Measurements from ENCODE around the gene BANP.
"Not testable (repeated sequence)": the region's sequence is repeated elsewhere in the genome, so short reads cannot be mapped to it uniquely, and the experiment has no call there.

The BANP gene

GRCh38 chr16:88048985-88049384 lies 97.8 kb downstream of the BANP start:
- H3K4me1 ChIP-seq (ENCODE audit: insufficient read depth, poor library complexity, severe bottlenecking), result no peaks in the 10 kb centered on the region
- H3K36me3 ChIP-seq (ENCODE audit: low read depth), result no peaks in the 10 kb centered on the region
- TF ChIP-seq, protein P1, sequence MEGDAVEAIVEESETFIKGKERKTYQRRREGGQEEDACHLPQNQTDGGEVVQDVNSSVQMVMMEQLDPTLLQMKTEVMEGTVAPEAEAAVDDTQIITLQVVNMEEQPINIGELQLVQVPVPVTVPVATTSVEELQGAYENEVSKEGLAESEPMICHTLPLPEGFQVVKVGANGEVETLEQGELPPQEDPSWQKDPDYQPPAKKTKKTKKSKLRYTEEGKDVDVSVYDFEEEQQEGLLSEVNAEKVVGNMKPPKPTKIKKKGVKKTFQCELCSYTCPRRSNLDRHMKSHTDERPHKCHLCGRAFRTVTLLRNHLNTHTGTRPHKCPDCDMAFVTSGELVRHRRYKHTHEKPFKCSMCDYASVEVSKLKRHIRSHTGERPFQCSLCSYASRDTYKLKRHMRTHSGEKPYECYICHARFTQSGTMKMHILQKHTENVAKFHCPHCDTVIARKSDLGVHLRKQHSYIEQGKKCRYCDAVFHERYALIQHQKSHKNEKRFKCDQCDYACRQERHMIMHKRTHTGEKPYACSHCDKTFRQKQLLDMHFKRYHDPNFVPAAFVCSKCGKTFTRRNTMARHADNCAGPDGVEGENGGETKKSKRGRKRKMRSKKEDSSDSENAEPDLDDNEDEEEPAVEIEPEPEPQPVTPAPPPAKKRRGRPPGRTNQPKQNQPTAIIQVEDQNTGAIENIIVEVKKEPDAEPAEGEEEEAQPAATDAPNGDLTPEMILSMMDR (IDR thresholded peaks at IDR 0.05; ENCODE audit: poor library complexity, severe bottlenecking), result no peak
- H3K27me3 ChIP-seq (ENCODE audit: insufficient read depth, poor library complexity, severe bottlenecking), result no peaks in the 10 kb centered on the region
- no peak for DNase-seq (ENCODE audit: low spot score)
- no peak overlapping the region for H3K4me3 ChIP-seq (ENCODE audit: severe bottlenecking)
- H3K9me3 ChIP-seq (ENCODE audit: severe bottlenecking), result no peaks in the 10 kb centered on the region
- no peak for ATAC-seq (ENCODE audit: low read depth)
- no peak overlapping the region for H3K27ac ChIP-seq (ENCODE audit: poor library complexity, severe bottlenecking)

DNA sequence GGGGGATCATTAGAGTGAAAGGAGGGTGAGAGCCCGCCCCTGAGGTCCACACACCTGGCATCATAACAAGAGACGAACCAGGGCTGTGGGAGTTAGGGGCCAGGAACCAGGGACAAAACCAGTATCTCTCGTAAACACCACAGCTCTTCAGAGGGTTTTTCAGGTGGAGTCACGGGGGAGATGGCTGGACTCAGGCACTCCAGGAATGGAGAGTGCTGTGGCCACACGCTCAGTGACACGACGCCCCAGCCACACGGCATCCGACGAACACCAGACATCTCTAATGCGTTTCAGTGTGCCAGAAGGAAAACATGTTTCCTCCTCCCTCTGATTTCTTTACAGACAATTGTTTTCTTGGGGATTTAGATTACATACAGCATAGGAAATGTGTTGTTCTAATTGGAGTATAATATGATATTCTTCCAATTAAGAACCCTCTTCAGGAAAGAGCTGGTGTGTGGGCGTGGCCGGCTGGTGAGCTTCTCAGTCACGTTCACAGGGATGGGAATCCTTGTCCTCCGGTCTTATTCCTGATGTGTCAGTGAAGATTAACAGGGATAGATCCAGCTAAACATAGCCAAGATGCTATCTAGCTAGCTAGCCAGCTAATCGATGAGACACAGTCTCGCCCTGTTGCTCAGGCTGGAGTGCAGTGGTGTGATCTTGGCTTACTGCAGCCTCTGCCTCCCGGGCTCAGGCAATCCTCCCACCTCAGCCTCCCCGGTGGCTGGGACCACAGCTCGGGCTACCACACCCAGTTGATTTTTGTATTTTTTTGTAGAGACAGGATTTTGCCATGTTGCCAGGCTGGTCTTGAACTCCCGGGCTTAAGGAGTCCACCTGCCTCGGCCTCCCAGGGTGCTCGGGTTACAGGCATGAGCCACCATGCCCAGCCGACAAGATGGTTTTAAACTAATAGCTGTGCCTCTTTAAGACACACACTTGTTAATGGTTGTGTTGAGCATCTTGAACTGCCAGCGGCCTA lies 98.6 kb downstream of the BANP start:
- H3K27ac ChIP-seq (ENCODE audit: poor library complexity, severe bottlenecking), result no peak overlapping the region
- H3K27me3 ChIP-seq (ENCODE audit: insufficient read depth, poor library complexity, severe bottlenecking), result no peaks in the 10 kb centered on the region
- no peaks in the 10 kb centered on the region for H3K9me3 ChIP-seq (ENCODE audit: severe bottlenecking)
- no peak overlapping the region for H3K4me3 ChIP-seq (ENCODE audit: severe bottlenecking)
- H3K36me3 ChIP-seq (ENCODE audit: low read depth), result no peaks in the 10 kb centered on the region
- ATAC-seq (ENCODE audit: low read depth), result no peak
- no peaks in the 10 kb centered on the region for H3K4me1 ChIP-seq (ENCODE audit: insufficient read depth, poor library complexity, severe bottlenecking)
- no peak for DNase-seq (ENCODE audit: low spot score)
- TF ChIP-seq, protein P1 (IDR thresholded peaks at IDR 0.05; ENCODE audit: poor library complexity, severe bottlenecking), result no peak

- DNase-seq (ENCODE audit: low spot score), result peak; percentile 42
- Histone ChIP-seq H3K36me3 (ENCODE audit: low read depth) (no peaks in the 10 kb centered on the region), H3K27ac (ENCODE audit: poor library complexity, severe bottlenecking) (no peak overlapping the region), H3K9me3 (ENCODE audit: severe bottlenecking) (no peaks in the 10 kb centered on the region), H3K4me3 (ENCODE audit: severe bottlenecking) (no peak overlapping the region), H3K27me3 (ENCODE audit: insufficient read depth, poor library complexity, severe bottlenecking) (no peaks in the 10 kb centered on the region), H3K4me1 (ENCODE audit: insufficient read depth, poor library complexity, severe bottlenecking) (no peaks in the 10 kb centered on the region)
- TF ChIP-seq, protein P1 (IDR thresholded peaks at IDR 0.05; ENCODE audit: poor library complexity, severe bottlenecking), result no peak
- ATAC-seq (ENCODE audit: low read depth), result no peak
Observed at GRCh38 chr16:88050952-88051660, 99.9 kb downstream of the BANP start.

DNA sequence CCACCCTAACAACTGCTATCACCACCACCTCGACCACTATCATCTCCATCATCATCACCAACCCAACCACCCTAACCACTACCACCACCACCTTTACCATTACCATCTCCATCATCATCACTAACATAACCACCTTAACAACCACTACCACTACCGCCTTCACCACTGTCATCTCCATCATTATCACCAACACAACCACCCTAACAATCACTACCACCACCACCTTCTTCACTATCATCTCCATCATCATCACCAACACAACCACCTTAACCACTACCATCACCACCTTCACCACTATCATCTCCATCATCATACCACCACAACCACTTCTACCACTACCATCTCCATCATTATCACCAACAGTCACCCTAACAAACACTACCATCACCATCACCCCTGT lies 101.4 kb downstream of the BANP start:
- no peak overlapping the region for H3K4me3 ChIP-seq (ENCODE audit: severe bottlenecking)
- H3K4me1 ChIP-seq (ENCODE audit: insufficient read depth, poor library complexity, severe bottlenecking), result no peaks in the 10 kb centered on the region
- H3K36me3 ChIP-seq (ENCODE audit: low read depth), result no peaks in the 10 kb centered on the region
- no peak overlapping the region for H3K27ac ChIP-seq (ENCODE audit: poor library complexity, severe bottlenecking)
- no peak for ATAC-seq (ENCODE audit: low read depth)
- TF ChIP-seq, protein P1 (IDR thresholded peaks at IDR 0.05; ENCODE audit: poor library complexity, severe bottlenecking), result no peak
- H3K27me3 ChIP-seq (ENCODE audit: insufficient read depth, poor library complexity, severe bottlenecking), result no peaks in the 10 kb centered on the region
- no peaks in the 10 kb centered on the region for H3K9me3 ChIP-seq (ENCODE audit: severe bottlenecking)
- DNase-seq (ENCODE audit: low spot score), result no peak

- not testable (repeated sequence) for H3K27me3 ChIP-seq (ENCODE audit: insufficient read depth, poor library complexity, severe bottlenecking); H3K9me3 ChIP-seq (ENCODE audit: severe bottlenecking); DNase-seq (ENCODE audit: low spot score); H3K27ac ChIP-seq (ENCODE audit: poor library complexity, severe bottlenecking); H3K36me3 ChIP-seq (ENCODE audit: low read depth); H3K4me3 ChIP-seq (ENCODE audit: severe bottlenecking); H3K4me1 ChIP-seq (ENCODE audit: insufficient read depth, poor library complexity, severe bottlenecking); ATAC-seq (ENCODE audit: low read depth)
Observed at GRCh38 chr16:88053479-88053878, 102.2 kb downstream of the BANP start.

Measured in RWPE2 (cell line).